ENCODE measurements around the gene CSRP3.
"Not testable (repeated sequence)": the region's sequence is repeated elsewhere in the genome, so short reads cannot be mapped to it uniquely, and the experiment has no call there.

The CSRP3 gene

GRCh38 chr11:19185516-19186052 lies 16.2 kb downstream of the CSRP3 start:
- no peak for DNase-seq (ENCODE audit: low read depth)

- no peak for DNase-seq (ENCODE audit: low read depth)
Observed at GRCh38 chr11:19185036-19185435, 16.7 kb downstream of the CSRP3 start.

GRCh38 chr11:19183646-19184045 lies 18.1 kb downstream of the CSRP3 start:
- DNase-seq (ENCODE audit: low read depth) = no peak

GRCh38 chr11:19181531-19182261 lies 20.1 kb downstream of the CSRP3 start:
- no peak for DNase-seq (ENCODE audit: low read depth)

GRCh38 chr11:19176629-19177186 lies 25.1 kb downstream of the CSRP3 start:
- DNase-seq (ENCODE audit: low read depth) = no peak

- no peak for DNase-seq (ENCODE audit: low read depth)
Observed at GRCh38 chr11:19173964-19174638, 27.7 kb downstream of the CSRP3 start.

GRCh38 chr11:19173004-19173689 lies 28.6 kb downstream of the CSRP3 start:
- DNase-seq (ENCODE audit: low read depth) = no peak

- DNase-seq (ENCODE audit: low read depth) = no peak
Observed at GRCh38 chr11:19168090-19168489, 33.7 kb downstream of the CSRP3 start.

GRCh38 chr11:19164881-19165280 lies 36.9 kb downstream of the CSRP3 start:
- no peak for DNase-seq (ENCODE audit: low read depth)

- no peak for DNase-seq (ENCODE audit: low read depth)
Observed at GRCh38 chr11:19164230-19164855, 37.4 kb downstream of the CSRP3 start.

GRCh38 chr11:19163617-19164016 lies 38.2 kb downstream of the CSRP3 start:
- no peak for DNase-seq (ENCODE audit: low read depth)

- no peak for DNase-seq (ENCODE audit: low read depth)
Observed at GRCh38 chr11:19162951-19163505, 38.8 kb downstream of the CSRP3 start.

GRCh38 chr11:19161651-19162050 lies 40.1 kb downstream of the CSRP3 start:
- no peak for DNase-seq (ENCODE audit: low read depth)

GRCh38 chr11:19160847-19161246 lies 40.9 kb downstream of the CSRP3 start:
- no peak for DNase-seq (ENCODE audit: low read depth)

- no peak for DNase-seq (ENCODE audit: low read depth)
Observed at GRCh38 chr11:19156892-19157291, 44.9 kb downstream of the CSRP3 start.

GRCh38 chr11:19145319-19145718 lies 56.5 kb downstream of the CSRP3 start:
- no peak for DNase-seq (ENCODE audit: low read depth)

GRCh38 chr11:19136884-19137283 lies 64.9 kb downstream of the CSRP3 start:
- DNase-seq (ENCODE audit: low read depth) = not testable (repeated sequence)

GRCh38 chr11:19134004-19134403 lies 67.8 kb downstream of the CSRP3 start:
- no peak for DNase-seq (ENCODE audit: low read depth)

Data from fibroblast of the conjunctiva (primary cell).